HG02610 (cell line): ENCODE data around the gene MACO1.
"Not testable (repeated sequence)": the region's sequence is repeated elsewhere in the genome, so short reads cannot be mapped to it uniquely, and the experiment has no call there.

Source experiments
- ATAC-seq: cut with Tn5 transposase; IDR thresholded peaks from one replicate; pipeline ENCODE4 v1.9.1; 2021; ENCODE audit warnings: mild to moderate bottlenecking, moderate library complexity; ENCODE audit not compliant: unreplicated experiment

MACO1 gene

GRCh38 chr1:25484533-25484932, 53.8 kb downstream of the MACO1 start:
- ATAC-seq = no peak

DNA sequence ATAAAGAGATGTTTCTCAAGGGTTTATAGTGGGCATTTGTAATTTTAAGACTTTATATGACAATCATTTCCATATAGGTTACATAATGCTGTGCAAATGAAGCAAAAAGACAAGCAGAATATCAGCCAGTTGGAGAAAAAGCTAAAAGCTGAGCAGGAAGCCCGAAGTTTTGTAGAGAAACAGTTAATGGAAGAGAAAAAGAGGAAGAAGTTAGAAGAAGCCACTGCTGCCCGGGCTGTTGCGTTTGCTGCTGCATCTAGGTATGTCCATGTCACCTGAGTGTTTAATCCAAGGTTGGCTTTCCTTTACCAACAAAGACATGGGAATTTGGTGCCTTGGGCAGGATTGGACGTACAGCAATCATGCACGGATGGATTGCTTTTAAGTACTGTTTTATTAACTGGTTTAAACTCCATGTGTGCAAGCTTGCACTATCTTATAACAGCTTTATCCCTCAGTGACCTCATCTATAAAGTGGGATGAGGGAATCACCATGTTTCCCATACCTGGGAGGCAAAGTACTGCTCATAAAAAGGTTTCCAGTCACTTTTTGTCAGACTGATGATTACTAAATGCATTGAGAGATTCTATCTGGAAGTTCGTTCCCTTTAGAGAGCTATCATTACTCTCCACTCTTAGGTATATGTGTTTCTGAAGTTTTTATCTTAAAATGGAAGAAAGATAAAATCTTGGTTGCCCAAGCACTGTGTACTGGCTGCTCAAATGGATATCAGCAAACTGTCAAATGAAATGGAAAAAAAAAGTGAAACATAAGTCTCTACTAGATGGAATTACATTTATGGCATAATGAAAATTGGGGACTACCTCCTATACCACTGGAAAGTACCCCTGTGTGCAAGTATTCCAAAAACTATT, 55.1 kb downstream of the MACO1 start:
- ATAC-seq = no peak

DNA sequence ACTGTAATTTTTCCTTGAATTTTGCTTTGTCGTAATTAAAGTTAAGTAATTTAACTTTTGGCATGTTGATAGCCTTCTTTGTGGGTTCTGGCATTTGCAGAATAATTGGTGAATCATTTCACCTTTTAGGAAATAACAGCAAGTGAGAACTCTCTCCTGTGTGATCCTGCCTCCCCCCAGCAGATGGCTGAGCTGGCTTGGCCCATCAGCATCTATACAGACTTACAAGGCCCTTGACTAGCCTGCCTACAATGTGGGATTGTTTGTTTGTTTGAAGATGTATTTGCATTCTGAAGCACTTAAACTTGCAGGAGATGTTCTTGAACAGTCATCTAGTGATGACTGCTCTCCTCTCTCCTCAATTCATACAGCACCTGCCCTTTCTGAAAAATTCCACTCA, 55.9 kb downstream of the MACO1 start:
- no peak for ATAC-seq

- no peak for ATAC-seq
Measured at GRCh38 chr1:25487628-25488027, 56.9 kb downstream of the MACO1 start.

DNA sequence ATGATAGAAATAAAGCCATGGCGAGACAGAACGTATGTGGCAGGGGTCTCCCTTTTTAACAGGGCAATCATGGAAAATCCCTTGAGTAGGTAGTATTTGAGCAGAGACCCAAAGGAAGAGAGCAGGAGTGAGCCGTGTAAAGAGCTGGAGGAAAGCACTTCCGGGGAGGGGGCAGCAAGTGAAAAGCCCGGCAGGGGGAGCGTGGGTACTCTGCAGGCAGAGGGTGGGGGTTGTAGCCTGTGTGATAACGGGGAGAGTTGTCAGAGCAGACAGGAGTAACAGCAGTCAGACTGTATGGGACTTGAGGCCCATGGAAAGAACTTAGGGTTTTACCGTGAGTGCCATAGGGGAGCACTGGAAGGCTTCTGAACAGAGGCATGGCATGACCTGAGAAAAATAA, 61.6 kb downstream of the MACO1 start:
- no peak for ATAC-seq

DNA sequence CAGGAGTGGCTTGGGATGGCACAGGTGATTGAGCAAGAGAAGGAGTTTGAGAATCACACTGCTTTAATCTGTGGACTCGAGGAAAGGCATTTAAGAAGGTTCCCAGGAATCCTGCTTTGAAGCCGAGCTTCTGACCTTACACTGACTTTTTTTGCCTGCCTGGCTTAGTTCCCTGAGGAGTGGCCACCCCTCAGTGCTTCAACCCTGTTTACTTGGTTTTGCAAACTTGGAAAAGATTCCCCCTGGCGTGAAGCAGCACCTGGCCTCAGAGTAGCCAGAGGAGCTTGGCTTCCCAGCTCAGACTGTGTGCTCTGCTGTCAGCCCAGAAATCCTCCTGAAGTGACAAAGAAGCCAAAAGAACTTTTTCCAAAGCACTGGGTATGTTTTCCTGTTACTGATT, 64.3 kb downstream of the MACO1 start:
- no peak for ATAC-seq

DNA sequence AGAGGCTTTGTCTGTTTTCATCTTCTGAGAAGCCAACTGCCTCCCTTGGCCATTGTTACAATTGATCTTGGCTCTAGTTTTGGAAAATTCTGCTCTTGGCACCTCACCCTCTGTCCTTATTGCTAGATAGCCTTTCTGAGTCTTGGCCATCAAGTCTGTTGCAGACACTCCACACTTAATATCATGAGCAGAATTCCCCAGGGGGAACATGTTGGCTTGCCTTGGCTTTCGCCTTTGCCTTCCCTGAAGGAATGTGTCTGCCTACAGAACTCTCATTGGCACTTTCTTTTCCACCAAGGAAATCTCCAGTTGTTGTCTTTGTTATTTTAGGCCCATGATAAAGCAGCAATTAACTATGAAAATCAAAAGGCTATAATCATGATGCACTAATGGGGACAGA, 70.0 kb downstream of the MACO1 start:
- no peak for ATAC-seq

DNA sequence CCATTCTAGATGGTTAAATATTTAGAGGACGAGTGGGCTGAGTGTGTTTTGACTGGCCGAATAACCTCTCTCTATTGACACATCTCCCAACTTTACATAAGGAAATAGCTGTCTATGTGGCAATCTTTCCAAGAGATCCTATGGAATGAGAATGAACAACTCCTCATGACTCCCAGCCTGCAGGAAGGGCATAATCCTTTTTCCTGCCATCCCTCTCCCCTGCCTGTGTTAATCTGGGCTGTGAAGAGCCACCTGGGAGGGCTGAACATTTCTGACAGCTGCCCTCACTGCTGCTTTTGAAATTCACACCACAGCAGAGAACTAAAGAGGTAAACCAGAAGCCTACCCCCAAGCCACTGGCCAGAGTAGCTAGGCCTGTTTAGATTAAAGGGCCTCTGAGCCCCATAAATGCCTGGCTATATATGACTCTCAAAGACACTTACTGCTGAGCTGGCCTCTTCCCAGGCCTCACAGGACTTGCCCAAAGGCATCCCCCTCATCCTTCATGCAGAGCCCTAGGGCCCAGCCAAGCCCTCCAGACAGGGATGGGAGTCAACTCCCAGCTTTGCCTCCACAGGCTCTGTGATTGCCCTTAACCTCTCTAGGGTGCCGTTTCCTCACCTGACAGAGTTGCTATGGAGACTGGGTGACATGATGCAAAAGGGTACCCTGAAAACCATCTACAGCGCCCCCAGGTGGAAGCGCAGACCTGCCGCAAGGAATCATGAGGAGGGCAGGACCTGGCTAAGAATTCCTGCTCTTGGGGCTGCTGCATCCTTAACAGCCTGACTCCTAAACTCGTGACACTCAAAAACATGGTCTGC, 70.8 kb downstream of the MACO1 start:
- ATAC-seq = no peak

- no peak for ATAC-seq
Measured at GRCh38 chr1:25502957-25503356, 72.3 kb downstream of the MACO1 start.

DNA sequence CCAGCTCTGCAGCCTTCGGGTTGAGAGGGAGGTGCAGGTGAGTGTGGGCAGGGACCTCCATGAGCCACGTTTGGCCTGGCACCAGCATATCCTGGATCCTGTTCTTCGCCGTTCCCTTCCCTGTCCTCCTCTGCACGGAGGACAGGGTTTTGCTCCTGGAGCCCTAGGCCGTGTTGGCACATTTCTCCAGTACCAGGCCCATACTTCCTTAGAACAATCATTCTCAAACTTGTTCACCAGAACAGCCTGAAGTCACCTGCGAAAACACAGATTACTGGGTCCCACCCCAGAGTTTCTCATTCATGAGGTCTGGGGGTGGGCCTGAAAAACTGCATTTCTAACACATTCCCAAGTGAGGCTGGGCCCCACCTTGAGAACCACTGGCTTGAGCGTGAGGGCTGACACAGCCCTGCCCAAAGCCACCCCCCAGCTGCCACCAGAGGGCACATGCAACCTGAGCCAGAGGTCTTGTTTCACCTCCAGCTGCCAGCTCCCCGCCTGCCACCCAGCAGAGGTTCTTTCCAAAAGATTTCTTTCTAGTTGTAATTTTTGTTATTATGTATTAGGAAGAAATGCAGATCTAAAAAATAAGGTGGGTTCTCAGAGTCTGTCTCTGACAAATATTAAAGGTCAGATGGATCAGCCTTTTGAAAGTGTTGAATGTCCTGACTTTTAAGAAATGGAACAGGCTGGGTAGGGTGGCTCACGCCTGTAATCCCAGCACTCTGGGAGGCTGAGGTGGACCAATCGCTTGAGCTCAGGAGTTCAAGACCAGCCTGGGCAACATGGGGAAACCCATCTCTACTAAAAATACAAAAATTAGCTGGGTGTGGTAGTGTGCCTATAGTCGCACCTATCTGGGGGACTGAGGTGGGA, 73.1 kb downstream of the MACO1 start:
- no peak for ATAC-seq

GRCh38 chr1:25504706-25505595, 74.3 kb downstream of the MACO1 start:
- no peak for ATAC-seq

DNA sequence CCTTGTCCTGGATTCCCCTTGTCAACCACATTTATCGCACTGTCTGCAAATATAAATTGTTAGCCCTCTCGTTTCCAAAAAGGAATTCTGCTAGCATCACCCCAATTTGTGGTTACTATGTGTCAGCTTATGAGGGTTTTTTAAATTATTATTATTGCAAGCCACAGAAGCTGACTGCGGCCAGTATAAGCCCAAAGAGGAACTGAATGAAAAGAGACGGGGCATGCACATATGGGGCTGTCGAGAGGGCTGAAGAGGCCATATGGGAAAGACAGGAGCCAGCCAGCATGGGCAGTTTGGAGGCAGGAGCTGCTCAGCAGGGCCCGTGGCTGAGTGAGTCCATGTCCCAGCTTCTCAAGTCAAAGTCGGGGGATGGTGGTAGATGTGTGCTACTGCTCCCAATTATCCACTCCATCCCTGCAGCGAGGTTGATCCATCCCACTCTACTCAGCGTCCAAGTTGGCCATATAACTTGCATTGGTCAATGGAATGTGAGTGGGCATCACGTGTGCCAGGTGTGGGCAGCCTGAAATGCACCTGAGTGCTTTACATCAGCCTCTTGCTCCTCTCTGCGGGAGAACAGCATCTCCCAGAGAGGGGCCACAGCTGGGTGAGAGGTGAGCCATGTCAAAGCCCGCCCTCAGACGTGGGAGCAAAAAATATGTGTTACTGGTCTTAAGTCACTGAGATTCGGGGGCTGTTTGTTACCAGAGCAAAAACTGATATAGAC, 75.1 kb downstream of the MACO1 start:
- no peak for ATAC-seq

GRCh38 chr1:25506566-25507463, 76.1 kb downstream of the MACO1 start:
- ATAC-seq = not testable (repeated sequence)

DNA sequence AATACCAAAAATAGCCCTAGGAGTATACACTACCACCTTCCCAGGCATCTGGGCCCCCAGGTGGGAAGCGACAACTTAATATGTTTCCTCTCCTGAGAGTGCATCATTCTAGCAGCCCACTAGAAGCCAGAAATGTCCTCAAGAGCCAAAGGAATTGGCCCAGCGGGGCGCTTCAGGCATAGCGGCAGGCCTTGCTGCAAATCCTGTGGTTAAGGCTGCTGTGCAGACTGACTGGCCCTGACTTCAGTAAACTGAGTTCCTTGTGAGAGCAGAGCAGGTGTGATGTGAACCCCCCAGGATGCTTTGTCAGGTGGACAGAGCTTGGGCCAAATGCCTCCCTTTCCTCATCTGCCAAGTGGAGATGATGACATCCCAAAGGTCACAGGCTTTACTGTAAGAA, 83.0 kb downstream of the MACO1 start:
- ATAC-seq = no peak

DNA sequence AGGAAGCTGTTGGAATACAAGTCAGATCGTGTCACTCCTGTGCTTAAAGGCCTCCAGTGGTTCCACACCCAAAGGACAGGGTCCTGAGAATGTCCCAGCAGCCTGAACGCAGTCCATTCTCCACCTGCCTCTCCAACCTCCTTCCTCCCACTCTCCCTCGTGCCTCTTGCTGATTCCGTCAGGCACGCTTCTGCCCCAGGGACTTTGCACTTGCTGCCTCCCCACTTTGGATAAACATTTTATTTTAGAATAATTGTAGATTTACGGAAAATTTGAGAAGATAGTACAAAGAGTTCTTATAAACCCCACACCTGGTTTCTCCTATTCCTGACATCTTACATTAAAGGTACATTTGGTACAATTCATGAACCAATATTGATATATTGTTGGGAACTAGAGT, 84.3 kb downstream of the MACO1 start:
- ATAC-seq = no peak

DNA sequence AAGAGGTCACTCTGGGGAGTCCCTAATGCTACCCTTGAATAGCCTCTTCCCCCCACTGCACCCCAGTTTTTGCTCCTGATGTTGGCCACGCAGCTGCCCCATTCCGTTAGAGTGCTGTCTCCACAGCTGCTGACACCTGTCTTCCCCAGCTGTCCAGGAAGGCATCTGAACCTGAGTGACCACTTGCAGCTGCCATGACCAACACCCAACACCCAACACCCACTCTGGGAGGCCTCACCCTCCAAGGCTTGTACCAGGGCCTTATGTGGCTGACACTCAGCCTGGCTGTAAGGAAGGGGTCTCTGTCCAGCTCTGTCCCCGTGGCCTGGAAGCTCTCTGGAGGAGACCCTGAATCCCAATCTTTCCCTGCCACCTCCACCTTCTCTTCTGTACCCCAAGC, 86.0 kb downstream of the MACO1 start:
- ATAC-seq = no peak

- ATAC-seq = no peak
Measured at GRCh38 chr1:25517476-25518394, 87.0 kb downstream of the MACO1 start.
